ENCODE data around the gene ZNF536.
"Not testable (repeated sequence)": the region's sequence is repeated elsewhere in the genome, so short reads cannot be mapped to it uniquely, and the experiment has no call there.

Gene ZNF536

GRCh38 chr19:30459859-30460258 is 87.7 kb downstream of the ZNF536 start:
- no peak overlapping the region for H3K4me3 ChIP-seq (ENCODE audit: low read depth, low read length)
- no peak for TF ChIP-seq CTCF (IDR thresholded peaks at IDR 0.05; ENCODE audit: low read depth, low read length)

GRCh38 chr19:30464162-30464561 is 92.0 kb downstream of the ZNF536 start:
- TF ChIP-seq CTCF (IDR thresholded peaks at IDR 0.05; ENCODE audit: low read depth, low read length), result no peak
- no peak overlapping the region for H3K4me3 ChIP-seq (ENCODE audit: low read depth, low read length)

- not testable (repeated sequence) for H3K4me3 ChIP-seq (ENCODE audit: low read depth, low read length)
Observed at GRCh38 chr19:30466598-30466997, 94.4 kb downstream of the ZNF536 start.

DNA sequence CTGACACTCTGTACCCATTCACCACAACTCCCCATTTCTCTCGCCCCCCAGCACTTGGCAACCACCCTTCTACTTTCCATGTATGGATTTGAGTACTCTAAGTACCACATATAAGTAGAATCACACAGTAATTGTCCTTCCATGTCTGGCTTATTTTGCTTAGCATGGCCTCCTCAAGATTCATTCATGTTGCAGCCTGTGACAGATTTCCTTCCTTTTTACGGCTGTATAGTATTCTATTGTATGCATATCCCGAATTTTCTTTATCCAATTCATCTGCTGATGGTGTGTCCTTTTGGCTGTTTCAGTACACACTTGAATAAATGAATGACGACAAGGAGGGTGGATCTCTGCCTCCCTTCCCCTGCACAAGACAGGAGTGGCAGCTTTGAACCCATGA is 95.1 kb downstream of the ZNF536 start:
- no peak for TF ChIP-seq CTCF (IDR thresholded peaks at IDR 0.05; ENCODE audit: low read depth, low read length)
- no peak overlapping the region for H3K4me3 ChIP-seq (ENCODE audit: low read depth, low read length)

DNA sequence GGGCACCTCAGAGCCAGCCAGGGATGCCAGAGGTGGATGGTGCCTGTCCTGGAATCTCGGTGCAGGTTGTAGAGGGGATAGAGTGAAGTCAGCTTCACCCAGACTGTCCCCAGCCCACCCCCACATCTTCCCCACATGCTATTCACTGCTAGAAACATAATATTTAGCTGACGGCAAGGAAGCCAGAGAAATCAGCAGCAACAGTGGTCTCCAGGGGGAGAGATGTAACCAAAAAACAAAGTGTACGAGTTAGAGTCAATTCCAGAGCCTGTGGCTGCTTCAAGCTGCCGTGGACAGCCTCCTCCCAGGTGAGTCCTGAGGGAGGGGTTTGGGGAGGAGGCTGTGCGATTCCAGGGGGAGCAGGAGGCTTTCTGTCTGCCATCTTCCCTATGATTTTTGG is 97.6 kb downstream of the ZNF536 start:
- H3K4me3 ChIP-seq (ENCODE audit: low read depth, low read length), result no peak overlapping the region
- no peak for TF ChIP-seq CTCF (IDR thresholded peaks at IDR 0.05; ENCODE audit: low read depth, low read length)

- H3K4me3 ChIP-seq (ENCODE audit: low read depth, low read length), result no peak overlapping the region
- TF ChIP-seq CTCF (IDR thresholded peaks at IDR 0.05; ENCODE audit: low read depth, low read length), result no peak
Observed at GRCh38 chr19:30471441-30471840, 99.3 kb downstream of the ZNF536 start.

DNA sequence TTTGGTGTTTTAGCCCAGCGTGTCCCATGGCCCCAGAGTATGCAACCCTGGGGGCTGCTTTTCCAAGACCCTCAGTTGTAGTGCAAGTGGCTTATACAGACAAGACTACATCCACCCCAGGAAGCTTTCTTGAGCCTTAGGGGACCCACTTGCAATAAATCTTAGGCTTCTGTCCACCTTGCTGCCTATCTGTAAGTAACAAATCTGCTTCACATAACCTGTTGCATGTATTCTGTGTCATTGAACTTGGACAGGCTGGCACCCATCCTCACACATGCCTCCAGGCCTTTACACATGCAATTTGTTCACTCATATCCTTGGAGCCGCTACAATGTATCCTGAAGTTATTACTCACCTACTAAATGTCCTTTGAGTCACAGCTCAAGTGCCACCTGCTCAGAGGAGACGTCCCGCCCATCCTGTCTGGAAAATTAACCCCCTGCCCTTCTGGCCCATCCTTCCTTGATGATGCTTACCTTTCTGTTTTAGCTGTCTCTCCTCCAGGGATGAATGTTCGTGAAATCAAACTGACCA is 101.2 kb downstream of the ZNF536 start:
- H3K4me3 ChIP-seq (ENCODE audit: low read depth, low read length), result no peak overlapping the region
- TF ChIP-seq CTCF (IDR thresholded peaks at IDR 0.05; ENCODE audit: low read depth, low read length), result no peak

GRCh38 chr19:30476997-30477396 is 104.8 kb downstream of the ZNF536 start:
- no peak overlapping the region for H3K4me3 ChIP-seq (ENCODE audit: low read depth, low read length)
- no peak for TF ChIP-seq CTCF (IDR thresholded peaks at IDR 0.05; ENCODE audit: low read depth, low read length)

All from WI38 (cell line).